Suppressor macrophage (primary cell): Measurements from ENCODE around the gene KCNJ4.
"Not testable (repeated sequence)": the region's sequence is repeated elsewhere in the genome, so short reads cannot be mapped to it uniquely, and the experiment has no call there.

Experiments
- DNase-seq, 4 experiments: peaks; one replicate each; pipeline ENCODE4 v3.0.0-alpha.2; 2020 to 2022

The KCNJ4 gene

GRCh38 chr22:38470179-38470578, 15.2 kb upstream of the KCNJ4 start:
- not testable (repeated sequence) for DNase-seq

DNA sequence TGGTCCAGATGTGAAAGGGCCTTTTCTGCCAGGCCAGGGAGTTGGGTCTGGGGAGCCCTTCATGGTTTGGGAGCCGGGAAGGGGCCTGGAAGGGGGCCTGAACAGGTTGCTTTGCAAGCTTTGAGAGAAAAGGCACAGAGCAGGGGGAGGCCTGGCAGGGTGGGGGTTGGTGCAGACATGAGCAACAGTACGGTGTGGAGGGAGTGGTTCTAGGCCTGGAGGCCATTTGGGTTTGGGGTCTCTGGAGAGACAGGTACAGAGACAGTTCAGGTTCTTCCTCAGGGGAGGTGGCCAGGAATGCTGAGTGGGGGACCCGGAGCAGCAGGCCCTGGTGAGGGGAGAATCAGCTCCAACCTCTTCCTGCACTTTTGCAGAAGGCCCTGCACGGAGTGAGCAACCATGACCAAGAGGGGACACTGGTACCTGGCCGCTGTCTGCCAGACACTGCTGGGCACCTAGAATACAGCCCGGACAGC, 14.3 kb upstream of the KCNJ4 start:
- no peak for DNase-seq

DNA sequence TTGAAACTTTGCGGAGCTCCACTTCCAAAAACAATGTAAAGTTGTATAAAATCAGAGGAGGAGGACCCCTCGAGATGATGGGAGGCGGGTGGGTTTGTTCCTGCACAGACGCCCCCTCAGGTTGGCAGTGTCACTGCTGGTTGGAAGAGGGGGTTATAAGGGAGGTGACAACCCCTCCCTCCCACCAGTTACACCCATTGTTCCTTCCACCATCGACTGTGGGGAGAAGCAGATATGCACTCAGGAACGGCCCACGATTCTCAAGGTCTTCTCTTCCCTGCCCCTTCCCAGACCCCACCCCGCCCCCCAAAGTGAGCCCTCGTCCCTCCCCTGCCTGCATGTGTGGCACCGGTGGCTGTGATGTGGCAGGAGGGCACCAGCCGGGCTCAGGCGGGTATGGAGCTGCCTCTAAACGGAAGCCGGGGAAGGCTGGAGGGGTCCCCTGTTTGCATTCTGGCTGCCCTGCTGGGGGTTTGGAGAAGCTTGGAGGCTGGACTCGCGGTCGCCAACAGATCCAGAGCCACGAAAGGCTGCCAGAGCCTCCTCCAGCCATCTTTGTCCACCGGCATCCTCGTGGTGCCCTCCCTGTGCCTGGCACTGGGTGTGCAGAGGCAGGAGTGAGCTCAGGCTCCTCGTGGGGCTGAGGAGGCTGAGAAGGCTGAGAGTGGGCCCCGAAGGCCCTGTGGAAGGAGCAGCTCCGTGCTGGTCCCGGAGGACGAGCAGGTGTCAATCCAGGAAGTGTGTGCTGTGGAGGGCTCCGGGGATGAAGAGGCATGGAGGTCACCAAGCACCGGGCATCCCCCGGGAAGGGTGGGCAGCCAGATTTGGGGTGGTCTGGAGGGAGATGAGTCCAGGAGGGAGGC, 13.7 kb upstream of the KCNJ4 start:
- no peak for DNase-seq

DNA sequence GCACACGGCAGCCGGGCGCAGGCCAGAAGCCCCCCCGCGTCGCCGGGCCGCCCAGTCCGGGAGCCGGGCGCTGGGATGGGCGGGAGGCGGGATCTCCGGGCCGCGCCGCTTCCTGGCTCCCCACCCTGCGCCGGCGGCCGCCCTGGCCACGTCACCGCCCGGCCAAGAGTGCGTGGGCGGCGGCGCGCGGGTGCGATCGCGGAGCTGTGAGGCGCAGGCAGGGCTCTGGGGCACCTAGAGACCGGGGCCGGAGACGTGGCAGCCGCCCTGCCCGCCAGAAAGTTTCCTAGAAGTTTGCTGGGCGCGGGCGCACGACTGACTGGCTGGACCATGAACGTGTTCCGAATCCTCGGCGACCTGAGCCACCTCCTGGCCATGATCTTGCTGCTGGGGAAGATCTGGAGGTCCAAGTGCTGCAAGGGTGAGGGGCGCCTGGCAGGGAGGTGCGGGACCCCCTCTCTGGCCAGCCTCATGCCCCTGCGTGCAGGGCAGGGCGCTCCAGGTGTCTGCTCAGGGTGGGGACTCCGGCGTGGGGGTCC, 13.0 kb upstream of the KCNJ4 start, which contains the start of gene KDELR3:
KDELR3 (plus strand) TSS at position 193 of the 539 bp plus-strand sequence; CDS start at position 331, 138 bp downstream.
- DNase-seq: peak; percentile 73 to 88 (median 82)

DNA sequence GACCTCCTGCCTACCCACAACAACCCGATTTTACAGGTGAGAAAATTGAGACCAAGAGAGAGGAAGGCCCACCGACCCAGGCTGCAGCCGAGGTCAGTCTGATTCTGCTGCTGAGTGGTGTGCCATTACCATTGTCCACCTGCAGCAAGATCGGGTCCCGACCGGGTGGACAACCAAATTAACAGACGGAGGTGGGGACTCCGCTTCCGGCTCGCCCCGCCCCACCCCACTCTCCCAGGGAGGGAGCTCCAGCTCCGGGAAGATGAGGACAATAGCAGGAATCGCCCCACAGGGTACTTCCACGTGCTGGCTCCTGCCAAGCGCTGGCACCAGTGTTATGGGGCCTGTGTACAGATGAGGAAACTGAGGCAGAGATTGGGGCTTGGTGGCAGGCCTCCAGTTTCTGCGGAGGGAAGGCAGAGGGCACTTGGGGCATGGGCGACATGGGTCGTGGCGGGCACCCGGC, 12.5 kb upstream of the KCNJ4 start:
- DNase-seq: no peak

DNA sequence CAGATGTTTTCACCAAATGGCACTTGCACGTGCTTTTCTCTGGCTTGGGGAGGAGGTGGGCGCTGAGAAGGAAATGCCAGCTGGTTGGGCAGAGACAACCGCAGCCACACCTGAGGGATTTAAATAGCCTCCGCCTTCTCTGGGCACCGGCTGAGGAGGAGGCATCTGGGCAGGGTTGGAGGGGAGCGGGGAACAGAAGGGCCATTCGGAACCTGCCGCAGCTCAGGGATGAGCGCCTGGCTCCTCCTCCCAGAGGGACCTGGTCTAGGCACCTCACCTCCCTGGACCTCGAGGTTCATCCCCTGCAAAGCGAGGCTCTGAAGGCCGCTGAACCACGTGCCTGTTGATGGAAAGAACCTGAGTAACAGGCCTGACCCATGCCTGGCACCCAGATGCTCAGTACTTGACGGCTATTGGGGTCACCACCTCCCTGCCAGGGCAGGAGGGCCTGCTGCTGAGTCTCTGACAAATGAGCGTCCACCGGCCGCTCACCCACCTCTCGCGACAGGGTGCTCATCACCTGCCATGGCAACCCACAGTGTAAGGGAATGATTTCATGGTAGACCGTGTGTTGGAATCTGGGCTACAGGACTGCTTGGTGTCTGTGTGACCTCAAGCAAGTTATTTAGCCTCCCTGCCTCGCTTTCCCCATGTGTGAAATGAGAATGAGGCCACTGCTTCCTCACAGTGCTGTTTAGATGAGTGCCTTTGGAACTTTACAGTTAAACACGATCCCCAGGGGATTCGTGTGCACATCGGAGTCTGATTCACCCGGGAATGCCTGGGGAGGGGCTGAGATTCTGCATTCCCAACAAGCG, 10.9 kb upstream of the KCNJ4 start:
- no peak for DNase-seq

GRCh38 chr22:38464992-38465672, 10.1 kb upstream of the KCNJ4 start:
- no peak for DNase-seq

DNA sequence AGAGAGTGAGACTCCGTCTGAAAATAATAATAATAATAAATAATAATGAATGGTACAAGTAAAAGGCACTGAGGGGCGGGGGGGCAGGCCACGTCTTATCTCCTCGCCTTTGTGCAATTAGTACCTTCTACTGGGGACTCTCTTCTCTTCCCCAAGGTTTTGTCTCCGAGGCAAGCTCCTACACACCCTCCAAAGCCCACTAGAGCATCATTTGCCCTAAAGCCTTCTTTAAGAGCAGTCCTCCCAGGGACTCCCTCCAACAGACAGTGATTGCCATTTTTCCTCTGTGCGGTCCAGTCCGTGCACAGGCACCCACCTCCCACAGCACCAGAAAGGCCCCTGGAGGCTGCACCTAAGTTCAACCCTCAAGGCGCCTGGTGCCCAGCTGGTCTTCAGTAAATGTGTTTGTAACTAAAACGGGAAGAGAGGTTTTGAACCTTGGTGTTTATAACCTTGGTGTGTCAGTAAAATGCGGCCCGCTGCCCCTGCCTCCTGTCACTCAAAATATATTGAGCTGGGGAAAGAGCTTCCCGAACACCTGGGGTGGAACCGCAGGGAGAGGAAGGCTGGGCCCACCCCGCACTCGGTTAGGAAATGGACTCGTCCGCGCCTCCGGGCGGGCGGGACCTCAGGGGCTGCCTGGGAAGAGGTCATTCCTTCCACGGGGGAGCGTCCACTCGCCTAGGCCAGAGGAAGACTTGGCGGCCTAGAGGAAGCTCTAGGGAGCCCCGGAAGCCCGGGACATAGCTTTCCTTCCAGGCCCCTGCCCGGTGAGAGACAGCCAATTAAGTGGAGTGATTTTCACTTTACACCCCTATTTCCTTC, 8.2 kb upstream of the KCNJ4 start:
- peak in 1 of 4 experiments; percentile 40 for DNase-seq

DNA sequence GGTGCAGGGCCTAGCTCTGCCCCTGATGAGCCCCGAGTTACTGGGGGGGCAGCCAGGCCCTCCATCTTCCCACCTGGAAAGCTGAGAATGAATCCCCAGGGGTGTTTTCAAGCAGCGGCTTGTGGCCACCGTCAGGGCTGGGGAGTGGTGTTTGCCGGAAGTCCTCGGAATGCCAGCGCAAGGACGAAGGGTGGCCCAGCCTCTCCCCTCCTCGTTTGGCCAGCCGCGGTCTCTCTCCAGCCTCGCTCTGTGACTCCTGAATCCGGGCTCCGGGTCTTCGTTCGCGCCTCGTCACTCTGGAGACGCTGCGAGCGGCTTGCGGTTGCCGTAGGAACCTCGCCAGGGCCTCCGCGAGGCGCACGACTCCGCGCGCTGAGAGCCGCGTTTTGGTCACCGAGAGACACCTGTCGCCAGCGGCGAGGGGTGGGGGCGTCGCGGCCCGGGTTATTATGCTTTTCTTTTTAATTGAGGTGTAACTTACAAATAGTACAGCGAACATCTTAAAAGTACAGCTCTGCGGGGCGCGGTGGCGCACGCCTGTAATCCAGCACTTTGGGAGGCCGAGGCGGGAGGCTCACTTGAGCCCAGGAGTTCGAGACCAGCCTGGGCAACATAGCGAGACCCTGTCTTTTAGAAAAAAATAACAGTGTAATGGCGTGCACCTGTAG, 6.5 kb upstream of the KCNJ4 start:
- peak; percentile 58 to 81 (median 64) for DNase-seq

- DNase-seq: no peak
Observed at GRCh38 chr22:38461057-38461413, 6.0 kb upstream of the KCNJ4 start.

- DNase-seq: no peak
Observed at GRCh38 chr22:38460426-38460840, 5.4 kb upstream of the KCNJ4 start.

DNA sequence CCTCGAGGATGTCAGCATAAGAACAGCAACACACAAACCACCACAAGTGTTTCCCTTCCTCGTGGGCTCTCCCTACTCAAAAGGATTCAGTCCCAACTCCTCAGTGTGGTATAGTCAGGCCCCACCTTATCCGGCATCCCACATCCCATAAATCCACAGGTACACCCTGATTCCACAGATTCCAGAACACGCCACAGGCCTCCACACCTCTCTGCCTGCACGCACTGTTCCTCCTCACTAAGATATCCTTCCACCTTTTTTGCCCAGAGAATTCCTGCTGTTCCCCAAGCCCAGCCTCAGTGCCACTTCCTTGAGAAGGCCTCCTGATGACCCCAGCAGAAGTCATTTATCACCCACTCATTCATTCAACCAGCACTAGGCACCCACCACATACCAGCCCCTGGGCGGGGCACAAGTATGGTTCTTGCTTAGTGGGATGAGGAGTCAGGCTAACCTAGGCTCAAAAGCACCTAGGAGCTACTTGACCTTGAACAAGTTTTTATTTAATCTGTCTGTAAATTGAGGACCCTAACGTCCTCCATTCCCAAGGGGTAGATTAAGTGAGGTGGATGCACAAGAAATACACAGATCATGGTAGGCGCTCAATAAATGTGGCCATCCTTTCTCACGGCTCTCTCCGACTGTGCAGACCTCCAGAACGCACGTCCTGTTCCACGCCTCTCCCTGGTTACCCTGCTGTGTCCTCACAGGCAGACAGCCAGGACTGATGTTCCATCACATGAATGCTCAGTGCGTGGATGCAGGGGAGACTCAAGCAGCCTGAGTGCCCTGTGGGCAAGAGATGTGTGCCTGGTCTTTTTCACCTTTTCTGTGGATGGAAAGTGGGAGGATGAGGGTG, 2.1 kb upstream of the KCNJ4 start:
- DNase-seq: no peak

GRCh38 chr22:38456272-38456835, 1.4 kb upstream of the KCNJ4 start:
- DNase-seq: no peak

GRCh38 chr22:38455530-38456271, 702 bp upstream of the KCNJ4 start:
- no peak for DNase-seq

DNA sequence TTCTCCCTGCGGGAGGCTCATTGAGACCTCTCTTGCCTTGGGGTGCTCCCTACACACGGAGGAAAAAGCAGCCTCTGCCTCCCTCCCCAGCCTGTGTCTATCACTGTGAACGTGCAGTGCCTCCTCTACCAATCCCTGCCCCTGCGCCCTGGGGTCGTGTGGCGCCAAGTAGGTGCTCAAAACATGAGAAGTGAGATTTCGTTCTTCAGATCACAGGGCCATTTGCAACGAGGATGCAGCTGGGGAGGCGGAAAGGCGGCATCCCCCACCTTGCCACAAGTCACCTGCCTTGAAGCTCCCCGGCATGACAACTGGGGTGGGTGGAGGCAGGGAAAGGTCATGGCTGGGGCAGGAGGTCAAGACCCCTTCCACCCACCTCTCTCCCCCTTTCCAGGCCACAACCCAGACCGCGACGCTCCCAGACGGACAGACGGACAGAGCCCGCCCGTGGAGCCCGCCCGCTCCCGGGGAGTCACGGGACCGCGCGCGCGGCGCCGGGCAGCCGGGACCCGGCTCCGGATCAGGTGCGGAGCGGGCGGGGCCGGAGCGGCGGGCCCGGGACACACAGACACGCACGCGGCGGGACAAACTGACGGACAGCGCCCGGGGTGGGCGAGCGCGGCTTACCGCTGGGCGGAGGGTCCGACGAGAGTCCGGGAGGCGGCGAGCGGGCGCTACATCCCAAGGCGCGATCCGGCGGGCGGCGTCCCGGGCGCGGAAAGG, 485 bp downstream of the KCNJ4 start:
- peak in 2 of 4 experiments; percentile 29 to 40 for DNase-seq

GRCh38 chr22:38453996-38454352, 1.0 kb downstream of the KCNJ4 start:
- peak in 1 of 4 experiments; percentile 21 for DNase-seq

GRCh38 chr22:38453066-38453672, 1.8 kb downstream of the KCNJ4 start:
- no peak for DNase-seq
